Liver (tissue), 9 donors: ENCODE measurements around the gene CGRRF1. TPM values are rescaled to one million over a fixed set of nuclear protein-coding genes. Genes with fewer than 3 reads are reported as not detected.

Experiments used
- DNase-seq: peaks from one replicate; pipeline ENCODE4 v3.0.0-alpha.2; 2017; ENCODE audit warnings: low spot score
- H3K27ac ChIP-seq, 2 donors: one replicate each; pipeline ENCODE4 v1.7.0; 2013; ENCODE audit warnings: inconsistent platforms in 2 of 2, low read length in 2 of 2, control low read depth in 1 of 2, low read depth in 1 of 2, mild to moderate bottlenecking in 1 of 2
- H3K27me3 ChIP-seq, 4 donors: one replicate each; pipeline versions ENCODE4 v1.6.1 to v1.7.0; 2013; ENCODE audit warnings: low read length in 3 of 4, inconsistent platforms in 1 of 4, mild to moderate bottlenecking in 1 of 4, moderate library complexity in 1 of 4; ENCODE audit not compliant: control insufficient read depth in 4 of 4, insufficient read depth in 4 of 4
- H3K36me3 ChIP-seq, 4 donors: one replicate each; pipeline versions ENCODE4 v1.6.1 to v1.7.0; 2013; ENCODE audit warnings: low read length in 3 of 4, mild to moderate bottlenecking in 3 of 4, low read depth in 1 of 4, moderate library complexity in 1 of 4; ENCODE audit not compliant: control insufficient read depth in 4 of 4, insufficient read depth in 3 of 4
- H3K4me1 ChIP-seq, 4 donors: one replicate each; pipeline versions ENCODE4 v1.6.1 to v1.7.0; 2013; ENCODE audit warnings: low read length in 3 of 4, mild to moderate bottlenecking in 3 of 4, moderate library complexity in 1 of 4; ENCODE audit not compliant: control insufficient read depth in 4 of 4, insufficient read depth in 4 of 4
- H3K4me3 ChIP-seq, 3 donors: one replicate each; pipeline versions ENCODE4 v1.6.1 to v1.7.0; 2013; ENCODE audit warnings: low read length in 3 of 3, control low read depth in 1 of 3, low read depth in 1 of 3, mild to moderate bottlenecking in 1 of 3
- H3K9ac ChIP-seq, 2 donors: one replicate each; pipeline ENCODE4 v1.7.0; 2013; ENCODE audit warnings: low read length in 2 of 2, mild to moderate bottlenecking in 2 of 2, moderate library complexity in 2 of 2, control low read depth in 1 of 2, low read depth in 1 of 2
- H3K9me3 ChIP-seq, 4 donors: one replicate each; pipeline versions ENCODE4 v1.6.1 to v1.7.0; 2013; ENCODE audit warnings: low read length in 3 of 4; ENCODE audit not compliant: control insufficient read depth in 4 of 4
- EGR1 ChIP-seq, 2 donors: IDR thresholded peaks; 2 replicates each; pipeline ENCODE4 v1.6.1; 2016 to 2018; ENCODE audit warnings: antibody characterized with exemption in 2 of 2, low read depth in 2 of 2
- FOXA1 ChIP-seq: IDR thresholded peaks from 2 replicates; pipeline ENCODE4 v1.6.1; 2016; ENCODE audit warnings: antibody characterized with exemption
- FOXA2 ChIP-seq: IDR thresholded peaks from 2 replicates; pipeline ENCODE4 v1.6.1; 2016; ENCODE audit warnings: antibody characterized with exemption
- GABPA ChIP-seq, 2 donors: IDR thresholded peaks in 1 of 2; conservative IDR thresholded peaks in 1 of 2; 2 replicates each; pipeline ENCODE4 v1.6.1; 2016; ENCODE audit warnings: antibody characterized with exemption in 2 of 2, mild to moderate bottlenecking in 1 of 2, moderate library complexity in 1 of 2
- HNF4G ChIP-seq: IDR thresholded peaks from 2 replicates; pipeline ENCODE4 v1.6.1; 2016; ENCODE audit warnings: antibody characterized with exemption
- JUND ChIP-seq, 2 donors: IDR thresholded peaks; 2 replicates each; pipeline ENCODE4 v1.6.1; 2016; ENCODE audit warnings: antibody characterized with exemption in 2 of 2
- NR2F2 ChIP-seq: IDR thresholded peaks from 2 replicates; pipeline ENCODE4 v1.6.1; 2016; ENCODE audit warnings: antibody characterized with exemption
- RAD21 ChIP-seq, 2 donors: IDR thresholded peaks; 2 replicates each; pipeline ENCODE4 v1.6.1; 2016; ENCODE audit warnings: antibody characterized with exemption in 2 of 2, mild to moderate bottlenecking in 2 of 2
- SP1 ChIP-seq: IDR thresholded peaks from 2 replicates; pipeline ENCODE4 v1.6.1; 2018; ENCODE audit warnings: antibody characterized with exemption, mild to moderate bottlenecking
- TAF1 ChIP-seq: conservative IDR thresholded peaks from 2 replicates; pipeline ENCODE4 v1.6.1; 2016; ENCODE audit warnings: antibody characterized with exemption, mild to moderate bottlenecking
- YY1 ChIP-seq: IDR thresholded peaks from 2 replicates; pipeline ENCODE4 v1.6.1; 2016; ENCODE audit warnings: antibody characterized with exemption, mild to moderate bottlenecking
- WGBS: extraction: QIAGEN DNeasy Blood & Tissue Kit; methylation state at CpG from one replicate; pipeline ENCODE4 v1.1.7; 2013; 5-methylcytosine and 5-hydroxymethylcytosine counted together
- polyA plus RNA-seq, 2 donors: library from polyadenylated mRNA; stranded (reverse) in 1 of 2; unstranded in 1 of 2; fragments of 200-250 nt in 1 of 2; fragments of >200 nt in 1 of 2; fragmentation: Nextera tagmentation in 1 of 2; extraction: Ambion mirVana in 1 of 2; gene quantifications; one replicate each; pipeline versions ENCODE4 v1.2.1 to v1.2.3, GENCODE V29; 2013 to 2015
- total RNA-seq, 2 donors: library from RNA; depleted of rRNA; stranded (reverse); fragments of >200 nt; gene quantifications; one replicate each; pipeline ENCODE4 v1.2.3, GENCODE V29; 2014
- TF ChIP-seq, protein P1 (sequence below): IDR thresholded peaks from 2 replicates; pipeline ENCODE4 v1.6.1; 2016; ENCODE audit warnings: antibody characterized with exemption, mild to moderate bottlenecking
- TF ChIP-seq, protein P2 (sequence below): fragments of 150-350 bp; IDR thresholded peaks from 2 replicates; pipeline ENCODE4 v1.5.1; 2017; ENCODE audit warnings: improper control_type of control experiment, low read depth, low read length; ENCODE audit not compliant: missing input control
- TF ChIP-seq, protein P3 (sequence below): IDR thresholded peaks from 2 replicates; pipeline ENCODE4 v1.6.1; 2016; ENCODE audit warnings: antibody characterized with exemption
- TF ChIP-seq, protein P4 (sequence below): IDR thresholded peaks from 2 replicates; pipeline ENCODE4 v1.6.1; 2016; ENCODE audit warnings: antibody characterized with exemption
- donor health status: healthy.
- donor health status: healthy.
- donor health status: healthy.
- donor health status: healthy.
- donor health status: healthy.

The CGRRF1 gene
- total and polyA plus RNA-seq, 4 donors: 4.6 to 11.2 (median 5.0) TPM

DNA sequence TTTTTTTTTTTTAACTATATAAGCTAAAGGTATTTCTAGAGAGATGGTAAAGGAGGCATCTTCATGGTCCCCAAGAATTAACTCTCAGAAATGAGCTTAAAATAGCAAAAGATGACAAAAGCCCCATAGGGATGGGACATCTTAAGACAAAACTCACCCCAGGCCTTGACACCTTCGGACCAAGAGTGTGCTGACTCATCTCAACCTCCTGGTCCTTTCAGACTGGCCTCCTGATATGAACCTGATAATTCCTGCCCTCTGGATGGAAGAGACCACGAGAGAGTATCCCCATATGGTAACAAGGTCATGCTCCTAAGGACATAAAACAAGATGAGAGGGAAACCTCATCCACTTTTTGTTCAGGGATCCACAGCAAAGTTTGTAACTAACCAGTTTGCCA, 12.5 kb upstream of the CGRRF1 start:
- no peaks in the 10 kb centered on the region for H3K9me3 ChIP-seq
- no peaks in the 10 kb centered on the region for H3K27me3 ChIP-seq
- WGBS: 82% methylated on average over 2 of the region's 2 CpGs
- TF ChIP-seq NR2F2 (no peak), YY1 (no peak), JUND (IDR thresholded peaks at IDR 0.05) (no peak), SP1 (no peak), RAD21 (IDR thresholded peaks at IDR 0.05) (no peak), EGR1 (IDR thresholded peaks at IDR 0.05; ENCODE audit: low read depth in 2 of 2) (no peak), GABPA (IDR thresholded peaks at IDR 0.05 in 1 of 2, conservative IDR thresholded peaks at IDR 0.05 in 1 of 2) (no peak)
- TF ChIP-seq, protein P1, sequence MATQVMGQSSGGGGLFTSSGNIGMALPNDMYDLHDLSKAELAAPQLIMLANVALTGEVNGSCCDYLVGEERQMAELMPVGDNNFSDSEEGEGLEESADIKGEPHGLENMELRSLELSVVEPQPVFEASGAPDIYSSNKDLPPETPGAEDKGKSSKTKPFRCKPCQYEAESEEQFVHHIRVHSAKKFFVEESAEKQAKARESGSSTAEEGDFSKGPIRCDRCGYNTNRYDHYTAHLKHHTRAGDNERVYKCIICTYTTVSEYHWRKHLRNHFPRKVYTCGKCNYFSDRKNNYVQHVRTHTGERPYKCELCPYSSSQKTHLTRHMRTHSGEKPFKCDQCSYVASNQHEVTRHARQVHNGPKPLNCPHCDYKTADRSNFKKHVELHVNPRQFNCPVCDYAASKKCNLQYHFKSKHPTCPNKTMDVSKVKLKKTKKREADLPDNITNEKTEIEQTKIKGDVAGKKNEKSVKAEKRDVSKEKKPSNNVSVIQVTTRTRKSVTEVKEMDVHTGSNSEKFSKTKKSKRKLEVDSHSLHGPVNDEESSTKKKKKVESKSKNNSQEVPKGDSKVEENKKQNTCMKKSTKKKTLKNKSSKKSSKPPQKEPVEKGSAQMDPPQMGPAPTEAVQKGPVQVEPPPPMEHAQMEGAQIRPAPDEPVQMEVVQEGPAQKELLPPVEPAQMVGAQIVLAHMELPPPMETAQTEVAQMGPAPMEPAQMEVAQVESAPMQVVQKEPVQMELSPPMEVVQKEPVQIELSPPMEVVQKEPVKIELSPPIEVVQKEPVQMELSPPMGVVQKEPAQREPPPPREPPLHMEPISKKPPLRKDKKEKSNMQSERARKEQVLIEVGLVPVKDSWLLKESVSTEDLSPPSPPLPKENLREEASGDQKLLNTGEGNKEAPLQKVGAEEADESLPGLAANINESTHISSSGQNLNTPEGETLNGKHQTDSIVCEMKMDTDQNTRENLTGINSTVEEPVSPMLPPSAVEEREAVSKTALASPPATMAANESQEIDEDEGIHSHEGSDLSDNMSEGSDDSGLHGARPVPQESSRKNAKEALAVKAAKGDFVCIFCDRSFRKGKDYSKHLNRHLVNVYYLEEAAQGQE: no peak
- TF ChIP-seq, protein P2, sequence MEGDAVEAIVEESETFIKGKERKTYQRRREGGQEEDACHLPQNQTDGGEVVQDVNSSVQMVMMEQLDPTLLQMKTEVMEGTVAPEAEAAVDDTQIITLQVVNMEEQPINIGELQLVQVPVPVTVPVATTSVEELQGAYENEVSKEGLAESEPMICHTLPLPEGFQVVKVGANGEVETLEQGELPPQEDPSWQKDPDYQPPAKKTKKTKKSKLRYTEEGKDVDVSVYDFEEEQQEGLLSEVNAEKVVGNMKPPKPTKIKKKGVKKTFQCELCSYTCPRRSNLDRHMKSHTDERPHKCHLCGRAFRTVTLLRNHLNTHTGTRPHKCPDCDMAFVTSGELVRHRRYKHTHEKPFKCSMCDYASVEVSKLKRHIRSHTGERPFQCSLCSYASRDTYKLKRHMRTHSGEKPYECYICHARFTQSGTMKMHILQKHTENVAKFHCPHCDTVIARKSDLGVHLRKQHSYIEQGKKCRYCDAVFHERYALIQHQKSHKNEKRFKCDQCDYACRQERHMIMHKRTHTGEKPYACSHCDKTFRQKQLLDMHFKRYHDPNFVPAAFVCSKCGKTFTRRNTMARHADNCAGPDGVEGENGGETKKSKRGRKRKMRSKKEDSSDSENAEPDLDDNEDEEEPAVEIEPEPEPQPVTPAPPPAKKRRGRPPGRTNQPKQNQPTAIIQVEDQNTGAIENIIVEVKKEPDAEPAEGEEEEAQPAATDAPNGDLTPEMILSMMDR: no peak
- TF ChIP-seq, protein P3, sequence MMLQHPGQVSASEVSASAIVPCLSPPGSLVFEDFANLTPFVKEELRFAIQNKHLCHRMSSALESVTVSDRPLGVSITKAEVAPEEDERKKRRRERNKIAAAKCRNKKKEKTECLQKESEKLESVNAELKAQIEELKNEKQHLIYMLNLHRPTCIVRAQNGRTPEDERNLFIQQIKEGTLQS: no peak
- H3K4me3 ChIP-seq: no peak overlapping the region
- H3K27ac ChIP-seq: no peak overlapping the region
- DNase-seq: no peak
- H3K4me1 ChIP-seq: no peaks in the 10 kb centered on the region
- H3K9ac ChIP-seq: no peak overlapping the region
- H3K36me3 ChIP-seq: no peaks in the 10 kb centered on the region

DNA sequence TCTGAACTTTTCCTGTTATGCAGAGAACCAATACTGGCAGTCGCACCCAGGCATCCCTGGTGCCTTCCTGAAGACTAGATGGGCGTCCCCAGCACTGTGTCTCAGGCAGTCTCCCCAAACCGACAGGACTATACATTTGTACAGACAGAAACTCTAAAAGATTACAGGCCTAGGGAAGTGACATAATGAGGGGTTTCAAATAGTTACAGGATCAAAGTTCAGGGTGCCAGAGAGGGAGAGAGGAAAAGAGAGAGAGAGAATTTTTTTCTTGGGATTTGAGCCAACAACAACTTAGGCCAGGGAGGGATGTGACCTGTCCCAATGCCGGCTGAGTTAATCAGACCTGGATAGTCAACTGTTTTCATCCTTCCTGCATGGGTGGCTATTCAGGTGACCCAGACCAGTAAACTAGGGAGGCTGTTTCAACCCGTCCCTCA, 11.6 kb upstream of the CGRRF1 start:
- Histone ChIP-seq H3K4me1 (no peaks in the 10 kb centered on the region), H3K27ac (no peak overlapping the region), H3K4me3 (no peak overlapping the region), H3K27me3 (no peaks in the 10 kb centered on the region), H3K36me3 (no peaks in the 10 kb centered on the region), H3K9ac (no peak overlapping the region), H3K9me3 (no peaks in the 10 kb centered on the region)
- TF ChIP-seq, protein P4, sequence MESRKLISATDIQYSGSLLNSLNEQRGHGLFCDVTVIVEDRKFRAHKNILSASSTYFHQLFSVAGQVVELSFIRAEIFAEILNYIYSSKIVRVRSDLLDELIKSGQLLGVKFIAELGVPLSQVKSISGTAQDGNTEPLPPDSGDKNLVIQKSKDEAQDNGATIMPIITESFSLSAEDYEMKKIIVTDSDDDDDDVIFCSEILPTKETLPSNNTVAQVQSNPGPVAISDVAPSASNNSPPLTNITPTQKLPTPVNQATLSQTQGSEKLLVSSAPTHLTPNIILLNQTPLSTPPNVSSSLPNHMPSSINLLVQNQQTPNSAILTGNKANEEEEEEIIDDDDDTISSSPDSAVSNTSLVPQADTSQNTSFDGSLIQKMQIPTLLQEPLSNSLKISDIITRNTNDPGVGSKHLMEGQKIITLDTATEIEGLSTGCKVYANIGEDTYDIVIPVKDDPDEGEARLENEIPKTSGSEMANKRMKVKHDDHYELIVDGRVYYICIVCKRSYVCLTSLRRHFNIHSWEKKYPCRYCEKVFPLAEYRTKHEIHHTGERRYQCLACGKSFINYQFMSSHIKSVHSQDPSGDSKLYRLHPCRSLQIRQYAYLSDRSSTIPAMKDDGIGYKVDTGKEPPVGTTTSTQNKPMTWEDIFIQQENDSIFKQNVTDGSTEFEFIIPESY: no peak
- TF ChIP-seq, protein P2: no peak
- TF ChIP-seq FOXA2 (no peak), TAF1 (no peak), FOXA1 (no peak), HNF4G (no peak)
- TF ChIP-seq, protein P3: no peak
- WGBS: 61% methylated on average over 5 of the region's 5 CpGs
- DNase-seq: no peak
